HG03378 (cell line): ENCODE results near the gene KAT2B.
"Not testable (repeated sequence)": the region's sequence is repeated elsewhere in the genome, so short reads cannot be mapped to it uniquely, and the experiment has no call there.

Experiments used
- ATAC-seq: cut with Tn5 transposase; IDR thresholded peaks from one replicate; pipeline ENCODE4 v1.9.1; 2021; ENCODE audit warnings: mild to moderate bottlenecking, moderate library complexity; ENCODE audit not compliant: unreplicated experiment

KAT2B gene

DNA sequence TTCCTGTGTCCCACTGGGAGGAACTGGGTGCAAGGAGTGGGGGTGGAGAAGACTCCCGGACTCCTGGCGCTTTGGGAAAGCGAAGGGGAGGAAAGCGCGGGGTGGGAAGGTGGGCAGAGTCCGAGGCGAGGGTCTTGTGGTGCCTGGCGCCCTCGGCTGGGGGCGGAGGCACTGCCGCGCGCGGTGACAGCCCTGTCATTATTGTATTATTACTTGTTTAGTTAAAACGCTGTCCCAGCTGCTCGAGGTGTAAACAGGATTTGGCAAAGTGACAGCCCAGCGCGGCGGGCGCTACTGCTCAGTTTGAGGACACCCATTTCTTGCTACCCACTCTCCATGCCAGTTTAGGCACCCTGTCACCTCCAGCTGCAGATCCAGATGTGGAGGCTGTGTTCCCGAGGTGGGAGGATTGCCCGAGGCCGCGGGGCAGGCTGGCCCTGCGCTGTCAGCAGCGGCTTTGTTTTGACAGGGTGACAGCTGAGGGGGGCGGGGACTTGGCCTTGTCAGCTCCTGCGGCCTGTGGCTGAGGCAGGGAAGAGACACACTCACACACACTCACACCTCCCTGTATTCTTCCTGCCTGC lies 1.0 kb downstream of the KAT2B start:
- ATAC-seq: peak; percentile 52

DNA sequence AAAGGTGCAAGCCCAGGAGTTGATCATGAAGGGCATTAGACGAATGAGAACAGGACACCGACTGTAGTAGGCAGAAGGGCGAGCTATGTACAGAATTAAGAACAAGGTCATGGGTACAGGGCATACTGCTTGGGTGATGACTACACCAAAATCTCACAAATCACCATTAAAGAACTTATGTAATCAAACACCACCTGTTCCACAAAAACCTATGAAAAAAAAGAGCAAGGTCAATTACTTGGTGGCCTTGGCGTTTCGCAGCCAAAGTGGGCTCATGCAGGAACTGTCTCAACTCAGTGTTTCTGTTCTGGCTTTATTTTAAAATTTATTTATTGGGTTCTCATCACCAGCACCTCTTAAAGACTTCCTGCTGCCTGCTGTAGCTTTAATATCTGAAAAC lies 2.1 kb downstream of the KAT2B start:
- ATAC-seq: no peak

DNA sequence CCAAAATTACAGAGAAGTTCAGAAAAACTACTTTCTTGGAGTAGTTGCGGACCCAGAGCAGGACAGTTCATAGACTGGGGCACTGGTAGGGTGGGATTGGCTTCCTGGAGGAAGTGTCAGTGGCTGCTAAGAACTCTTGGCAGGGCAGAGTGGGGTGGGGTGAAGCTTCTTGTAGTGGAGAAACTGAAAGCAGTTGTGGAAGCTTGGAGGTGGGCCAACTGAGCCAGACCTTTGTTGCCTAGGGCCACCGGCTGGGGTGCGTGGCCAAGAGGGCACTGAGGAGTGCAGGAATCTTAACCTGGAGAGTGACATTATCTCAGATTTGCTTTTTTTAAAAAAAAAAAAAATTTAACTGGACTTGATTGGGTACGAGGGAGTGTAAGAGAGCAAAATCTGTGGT lies 3.1 kb downstream of the KAT2B start:
- peak; percentile 33 for ATAC-seq

DNA sequence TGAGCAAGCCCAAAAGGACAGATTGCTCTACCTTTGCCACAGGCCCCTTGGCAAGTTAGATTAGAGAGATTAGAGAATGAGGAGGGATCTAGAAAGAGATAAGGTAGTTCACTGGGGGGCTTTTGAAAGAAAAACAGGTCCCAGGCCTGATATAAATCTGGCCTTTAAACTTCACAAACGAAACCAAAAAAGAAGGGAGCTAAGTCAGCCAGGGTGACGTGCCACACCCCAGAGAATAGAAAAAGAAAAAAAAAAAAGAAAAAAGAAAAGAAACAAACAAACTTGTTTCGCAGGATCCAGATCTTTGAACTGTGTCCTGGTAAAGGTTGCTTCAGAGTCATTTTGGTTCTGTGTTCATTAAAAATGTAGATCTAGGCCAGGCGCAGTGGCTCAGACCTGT lies 3.6 kb downstream of the KAT2B start:
- no peak for ATAC-seq

DNA sequence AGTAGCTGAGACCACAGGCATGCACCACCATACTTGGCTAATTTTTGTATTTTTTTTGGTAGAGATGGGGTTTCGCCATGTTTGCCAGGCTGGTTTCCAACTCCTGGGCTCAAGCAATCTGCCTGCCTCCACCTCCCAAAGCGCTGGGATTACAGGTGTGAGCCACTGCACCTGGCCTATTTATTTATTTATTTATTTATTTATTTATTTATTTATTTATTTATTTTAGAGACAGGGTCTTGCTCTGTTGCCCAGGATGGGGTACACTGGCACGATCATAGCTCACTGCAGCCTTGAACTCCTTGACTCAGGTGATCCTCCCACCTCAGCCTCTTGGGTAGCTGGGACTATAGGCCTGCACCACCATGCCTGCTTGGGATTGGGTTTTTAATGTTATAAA lies 4.9 kb downstream of the KAT2B start:
- not testable (repeated sequence) for ATAC-seq

DNA sequence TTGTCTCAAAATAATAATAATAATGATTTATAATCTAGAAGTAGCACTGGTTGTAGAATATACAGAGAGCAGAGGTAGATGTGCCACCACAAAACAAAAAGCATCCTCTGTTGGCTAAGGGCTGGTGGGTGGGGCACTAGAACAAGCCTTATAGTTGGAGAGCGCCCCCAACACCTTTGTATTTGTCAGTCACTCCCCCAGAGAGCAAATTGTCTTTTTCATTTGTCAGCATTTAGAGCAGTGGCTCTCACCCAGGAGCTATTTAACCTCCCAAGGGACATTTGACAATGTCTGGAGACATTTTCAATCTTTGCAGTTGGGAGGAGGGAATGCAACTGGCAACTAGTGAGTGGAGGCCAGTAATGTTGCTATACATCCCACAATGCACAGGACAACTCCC lies 6.3 kb downstream of the KAT2B start:
- ATAC-seq: no peak

DNA sequence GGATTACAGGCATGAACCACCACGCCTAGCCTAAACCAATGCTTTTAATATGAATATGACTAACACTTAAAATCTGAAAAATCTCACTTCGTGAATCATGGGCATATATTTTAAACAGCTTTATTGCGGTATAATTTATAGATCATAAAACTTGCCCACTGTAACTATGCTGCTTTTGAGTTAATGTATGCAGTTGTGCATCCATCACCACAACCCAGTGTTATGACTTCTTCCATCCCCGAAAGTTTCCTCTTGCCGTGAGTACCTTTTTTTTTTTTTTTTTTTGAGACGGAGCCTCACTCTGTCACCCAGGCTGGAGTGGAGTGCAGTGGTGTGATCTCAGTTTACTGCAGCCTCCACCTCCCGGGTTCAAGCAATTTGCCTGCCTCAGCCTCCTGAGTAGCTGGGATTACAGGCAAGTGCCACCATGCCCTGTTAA lies 7.1 kb downstream of the KAT2B start:
- no peak for ATAC-seq

DNA sequence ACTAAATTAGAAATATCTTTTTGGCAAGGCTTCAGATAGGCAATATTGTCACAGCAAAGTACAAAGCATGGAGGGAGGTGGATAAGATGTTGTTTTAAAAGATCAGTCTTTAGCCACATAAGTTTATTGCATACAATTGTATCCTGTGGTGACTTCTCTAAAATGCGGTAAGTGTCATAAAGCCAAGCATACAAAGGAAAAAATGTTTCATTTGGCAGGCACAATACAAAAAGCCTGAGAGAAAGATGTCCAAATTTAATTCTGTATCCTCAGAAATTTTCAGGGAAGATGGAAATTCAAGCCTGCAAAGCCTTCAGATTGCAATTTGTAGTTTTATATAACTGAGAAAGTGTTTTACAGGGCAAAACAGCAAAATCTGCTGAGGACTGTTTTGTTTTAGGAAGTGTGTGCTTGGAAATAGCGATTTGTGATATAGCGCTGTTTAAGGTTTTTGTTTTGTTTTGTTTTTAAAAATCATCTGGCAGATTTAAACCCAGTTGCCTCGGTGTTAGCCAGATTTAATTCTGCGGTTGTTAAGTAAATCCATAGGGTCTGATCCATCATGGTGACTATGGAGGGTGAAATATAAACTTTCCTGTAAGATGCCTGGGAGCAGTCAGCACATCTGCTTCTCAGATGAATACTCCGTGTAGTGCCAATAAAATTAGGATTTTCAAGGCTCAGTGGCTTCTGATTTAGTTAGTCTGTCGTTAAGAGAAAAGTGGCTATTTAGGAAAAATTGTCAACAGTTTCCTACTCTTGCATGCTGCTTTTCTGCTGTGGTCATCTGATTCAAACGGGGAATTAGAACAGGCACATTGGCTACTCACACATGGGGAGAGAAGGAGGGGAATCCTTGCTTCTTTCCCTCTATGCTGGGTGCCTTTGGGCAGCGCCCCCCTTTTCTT lies 8.0 kb downstream of the KAT2B start:
- peak; percentile 23 for ATAC-seq

DNA sequence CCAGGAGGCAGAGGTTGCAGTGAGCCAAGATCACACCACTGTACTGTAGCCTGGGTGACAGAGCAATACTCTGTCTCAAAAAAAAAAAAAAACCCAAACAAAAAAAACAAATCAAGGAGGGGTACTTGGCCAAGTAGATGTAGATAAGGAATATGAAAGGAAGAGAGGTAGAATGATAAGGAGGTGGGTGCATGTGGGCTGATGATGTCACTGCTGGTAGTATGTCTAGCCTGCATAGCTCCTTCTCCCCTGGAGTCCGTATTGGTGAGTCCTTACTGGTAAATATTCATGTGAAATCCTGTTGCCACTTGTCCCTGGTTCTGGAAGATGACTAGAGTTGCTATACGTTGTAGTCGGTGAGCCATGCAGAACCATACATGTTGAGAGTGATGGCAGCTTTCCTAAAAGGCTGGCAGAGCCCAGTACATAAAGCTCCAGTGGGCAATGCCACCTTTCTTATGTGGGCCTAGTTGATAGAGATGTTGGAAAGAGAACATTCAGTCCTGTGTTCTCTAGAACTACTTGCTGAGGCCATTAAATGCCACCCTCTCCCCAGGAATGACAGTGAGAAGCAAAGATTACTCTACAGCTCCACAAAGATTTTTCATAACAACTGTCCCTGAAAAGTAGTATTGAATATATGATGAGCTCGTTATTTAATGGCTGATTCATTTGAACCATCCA lies 11.0 kb downstream of the KAT2B start:
- no peak for ATAC-seq

DNA sequence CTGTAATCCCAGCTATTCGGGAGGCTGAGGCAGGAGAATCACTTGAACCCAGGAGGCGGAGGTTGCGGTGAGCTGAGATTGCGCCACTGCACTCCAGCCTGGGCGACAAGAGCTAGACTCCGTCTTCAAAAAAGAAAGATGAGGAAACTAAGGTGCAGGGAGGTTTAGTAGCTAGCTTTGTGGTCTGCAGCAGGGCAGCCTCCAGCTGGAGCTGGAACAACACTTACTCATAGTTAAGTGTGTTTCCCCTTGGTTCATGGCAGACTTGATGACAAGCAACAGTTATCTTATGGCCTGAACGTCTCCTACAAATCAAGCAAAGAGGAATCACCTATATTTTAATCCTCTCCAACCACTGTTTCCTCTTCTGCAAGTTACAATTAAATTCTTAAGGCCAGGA lies 12.6 kb downstream of the KAT2B start:
- no peak for ATAC-seq

DNA sequence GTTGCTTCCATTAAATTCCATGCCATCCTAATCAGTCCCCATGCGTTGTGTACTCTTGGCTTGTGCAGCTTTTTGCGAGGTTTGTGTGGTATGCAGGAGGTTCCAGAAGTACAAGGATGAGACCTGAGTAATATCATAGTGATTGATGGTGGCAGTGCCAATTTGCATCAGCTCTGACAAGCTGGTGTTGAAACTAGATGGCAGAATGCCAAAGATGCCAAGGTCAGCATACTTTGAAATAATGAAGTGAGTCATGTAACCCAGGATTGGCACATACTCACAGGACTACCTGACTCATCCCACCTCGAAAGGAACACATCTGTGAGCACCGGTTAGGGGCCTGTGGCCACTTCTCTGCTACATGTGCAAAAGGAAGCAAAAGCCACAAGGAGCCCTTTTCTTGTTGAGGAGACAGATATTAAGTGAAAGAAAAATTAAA lies 14.3 kb downstream of the KAT2B start:
- peak; percentile 89 for ATAC-seq

DNA sequence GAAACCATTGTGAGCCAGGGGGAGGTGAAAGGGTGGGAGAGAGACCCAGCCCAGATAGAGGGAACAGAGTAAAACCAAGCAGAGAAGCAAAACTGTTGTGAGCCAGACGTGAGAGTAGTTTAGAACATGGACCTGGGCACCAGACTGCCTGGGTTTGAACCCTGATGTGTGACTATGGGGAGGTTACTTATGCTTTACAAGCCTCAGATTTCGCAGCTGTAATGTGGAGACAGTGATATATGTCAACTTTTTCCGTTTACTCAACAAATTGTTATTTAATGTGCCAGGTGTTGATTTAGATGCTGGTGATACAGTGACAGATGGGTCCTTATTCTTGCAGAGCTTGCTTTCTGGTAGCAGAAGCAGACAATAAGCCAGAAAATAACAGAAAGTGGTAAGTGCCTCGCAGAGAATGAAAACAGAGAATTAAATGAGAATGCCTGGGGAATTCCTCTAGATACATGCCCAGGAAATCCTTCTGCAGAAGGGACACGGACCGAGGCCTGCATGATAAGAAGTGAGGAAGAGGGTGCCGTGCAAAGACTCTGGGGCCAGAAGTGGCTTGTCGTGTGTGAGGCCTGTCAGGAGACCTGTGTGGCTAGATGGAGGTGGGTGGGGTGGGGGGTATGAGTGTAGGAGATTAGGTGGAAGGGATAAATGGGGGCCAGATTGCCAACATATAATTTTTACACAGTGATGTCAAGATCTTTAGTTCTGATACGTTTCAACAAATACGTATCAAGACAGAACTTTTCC lies 15.0 kb downstream of the KAT2B start:
- no peak for ATAC-seq

DNA sequence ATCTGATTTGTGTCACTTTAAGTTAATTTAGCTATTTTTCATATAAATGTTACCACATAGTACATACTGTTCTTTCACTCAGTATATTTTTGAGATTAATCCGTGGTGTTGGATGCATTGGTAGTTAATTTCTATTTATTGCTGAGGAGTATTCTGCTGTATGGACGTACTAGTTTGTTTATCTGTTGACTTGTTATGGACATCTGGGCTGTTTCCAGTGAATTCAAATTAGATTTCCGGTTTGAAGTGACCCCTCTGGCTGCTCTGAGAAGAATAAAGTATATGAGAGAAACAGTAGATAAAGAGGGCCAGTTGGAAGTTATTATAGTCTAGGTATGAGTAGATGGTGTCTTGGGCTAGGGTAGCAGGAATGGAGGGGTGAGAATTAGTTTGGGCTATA lies 15.6 kb downstream of the KAT2B start:
- ATAC-seq: no peak

DNA sequence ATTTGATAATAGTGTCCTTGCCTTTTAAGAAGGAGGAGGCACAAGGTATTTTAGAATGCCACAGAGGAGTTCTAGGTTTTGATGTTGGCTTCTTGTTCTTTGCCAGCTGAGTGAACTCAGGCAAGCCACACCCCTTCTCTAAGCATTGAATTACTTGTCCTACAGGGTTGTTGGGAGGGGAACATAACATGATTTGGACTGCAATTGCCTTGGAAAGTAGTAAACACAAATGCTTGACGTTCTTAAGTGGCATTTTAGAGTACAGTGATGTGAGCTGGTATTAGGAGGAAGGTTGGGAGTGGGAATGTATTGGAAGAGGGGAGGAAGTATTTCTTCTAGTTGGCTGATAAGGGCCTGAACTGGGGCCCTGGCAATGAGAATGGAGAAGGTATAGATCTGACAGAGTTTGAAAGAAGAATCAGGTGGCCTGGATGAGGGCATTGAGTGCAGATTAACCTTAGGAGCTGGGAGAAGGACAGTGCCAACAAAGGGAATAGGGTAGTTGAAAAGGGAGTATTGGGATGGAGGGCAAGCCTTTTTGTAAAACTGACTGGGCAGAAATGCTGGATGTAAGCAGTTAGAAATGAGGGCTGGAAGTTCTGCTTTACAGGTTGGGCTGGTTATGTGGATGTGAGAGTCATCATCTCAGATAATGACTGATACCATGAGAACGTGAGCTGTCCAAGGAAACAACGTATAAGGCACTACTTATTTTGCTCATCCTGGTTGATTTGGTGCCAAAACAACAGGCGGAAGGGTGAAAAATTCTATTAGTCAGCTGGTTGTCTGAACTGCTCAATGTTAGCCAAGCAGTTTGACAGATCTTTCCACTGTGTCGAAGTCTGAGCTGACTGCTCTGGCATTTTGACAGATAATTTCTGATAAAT lies 16.7 kb downstream of the KAT2B start:
- peak; percentile 41 for ATAC-seq

DNA sequence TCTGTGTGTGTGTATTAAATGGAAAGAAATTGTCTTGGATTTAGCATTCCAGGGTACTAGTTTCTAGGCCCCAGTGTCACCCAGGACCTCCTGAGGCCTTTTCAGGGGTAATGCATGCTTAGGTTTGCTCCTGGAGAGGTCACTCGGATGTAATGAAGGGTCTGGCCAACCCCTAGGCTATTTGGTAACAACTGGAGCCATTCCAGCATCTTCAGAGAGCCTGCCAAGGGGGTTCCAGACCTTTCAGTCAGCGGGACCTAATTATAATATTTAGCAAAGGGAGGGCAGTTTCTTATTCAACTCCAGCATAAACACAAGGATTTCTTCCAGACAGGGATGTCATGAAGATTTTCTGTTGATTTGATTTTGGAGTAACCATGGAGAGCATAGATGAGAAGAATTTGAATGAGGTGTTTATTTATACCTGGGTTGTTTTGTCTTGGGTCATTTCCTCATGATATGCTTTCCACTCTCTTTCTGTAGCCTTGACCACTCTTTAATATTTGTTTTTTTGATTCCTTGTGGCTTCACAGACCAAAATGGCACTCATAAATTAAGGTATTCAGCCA lies 17.4 kb downstream of the KAT2B start:
- no peak for ATAC-seq

DNA sequence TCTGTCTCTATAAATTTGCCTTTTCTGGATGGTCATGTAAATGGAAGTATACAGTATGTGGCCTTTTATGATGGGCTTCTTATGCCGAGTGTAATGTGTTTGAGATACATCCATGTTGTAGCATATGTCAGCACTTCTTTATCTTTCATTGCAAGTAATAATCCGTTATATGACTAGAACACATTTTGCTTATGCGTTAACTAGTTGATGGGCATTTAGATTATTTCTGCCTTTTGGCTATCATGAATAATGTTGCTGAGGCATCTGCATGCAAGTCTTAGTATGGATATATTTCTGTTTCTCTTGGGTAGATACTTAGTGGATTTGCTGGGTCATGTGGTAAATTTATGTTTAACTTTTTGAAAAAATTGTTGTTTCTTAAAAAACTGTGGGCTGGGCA lies 19.7 kb downstream of the KAT2B start:
- no peak for ATAC-seq

DNA sequence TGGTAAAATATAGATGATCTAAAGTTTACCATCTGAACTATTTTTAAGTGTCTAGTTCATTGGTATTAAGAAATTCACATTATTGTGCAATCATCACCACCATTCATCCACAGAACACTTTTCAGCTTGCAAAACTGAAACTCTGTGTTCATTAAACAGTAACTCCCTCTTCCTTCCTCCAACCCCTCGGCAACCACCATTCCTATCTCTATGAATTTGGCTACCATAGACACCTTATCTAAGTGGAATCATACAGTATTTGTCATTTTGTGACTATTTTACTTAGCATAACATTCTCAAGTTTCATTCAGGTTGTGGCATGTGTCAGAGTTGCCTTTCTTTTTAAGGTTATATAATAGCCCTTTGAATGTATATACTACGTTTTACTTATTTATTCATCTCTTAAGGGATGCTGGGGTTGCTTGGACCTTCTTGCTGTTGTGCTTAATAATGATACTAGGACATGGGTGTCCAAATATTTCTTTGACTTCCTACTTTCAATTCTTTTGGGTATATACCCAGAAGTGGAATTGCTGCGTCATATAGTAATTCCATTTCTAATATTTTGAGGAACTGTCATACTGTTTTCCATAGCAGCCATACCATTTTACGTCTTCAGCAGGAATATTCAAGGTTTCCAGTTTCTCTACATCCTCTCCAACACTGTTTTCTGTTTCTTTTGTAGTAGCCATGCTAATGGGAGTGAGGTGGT lies 20.9 kb downstream of the KAT2B start:
- peak; percentile 77 for ATAC-seq

DNA sequence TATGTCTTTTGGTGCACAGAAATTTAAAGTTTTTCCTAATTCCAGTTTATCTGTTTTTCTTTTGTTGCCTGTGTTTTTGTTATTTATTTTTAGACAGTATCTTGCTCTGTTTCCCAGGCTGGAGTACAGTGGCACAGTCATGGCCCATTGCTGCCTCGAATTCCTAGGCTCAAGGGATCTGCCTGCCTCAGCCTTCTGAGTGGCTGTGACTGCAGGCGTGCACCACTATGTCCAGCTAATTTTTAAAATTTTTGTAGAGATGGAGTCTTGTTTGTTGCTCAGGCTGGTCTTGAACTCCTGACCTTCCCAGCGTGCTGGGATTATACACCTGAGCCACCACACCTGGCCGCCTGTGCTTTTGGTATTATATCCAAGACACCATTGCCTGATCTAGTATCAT lies 22.8 kb downstream of the KAT2B start:
- no peak for ATAC-seq

DNA sequence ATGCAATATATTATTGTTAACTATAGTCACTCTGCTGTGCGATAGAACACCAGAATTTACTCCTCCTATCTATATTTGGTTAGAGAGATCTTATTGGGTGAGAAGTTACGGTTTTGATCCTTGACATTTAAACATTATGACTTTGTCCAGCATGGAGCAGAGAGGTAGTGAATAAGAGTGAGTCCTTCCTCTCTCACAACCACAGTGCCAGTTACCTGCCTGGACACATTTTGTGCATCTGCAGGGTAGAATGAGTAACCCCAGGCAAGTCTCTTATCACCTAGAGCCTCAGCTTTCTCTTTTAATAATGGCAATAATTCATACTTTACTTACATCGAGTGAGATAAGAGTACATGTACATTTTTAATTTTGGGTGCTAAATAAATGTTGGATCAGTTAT lies 24.1 kb downstream of the KAT2B start:
- ATAC-seq: no peak
